GM18507 (cell line): ENCODE measurements around the gene ARHGEF4.

Experiments used
- DNase-seq: peaks from one replicate; pipeline ENCODE4 v3.0.0; 2011; ENCODE audit warnings: low read depth; ENCODE audit not compliant: insufficient read length; ENCODE audit errors: extremely low spot score
- FAIRE-seq: peaks from 2 replicates; lab custom pipeline; 2011; peaks lifted over from hg19 to GRCh38; lab: Jason Lieb, UNC

Gene ARHGEF4

GRCh38 chr2:131092458-131093005 lies 255.8 kb downstream of the ARHGEF4 start:
- DNase-seq (no peak), FAIRE-seq (peak; percentile 46)

- peak; percentile 89 for FAIRE-seq
- peak; percentile 88 for DNase-seq
These were observed 256.4 kb downstream of the ARHGEF4 start, which contains the start of gene FAM168B for GRCh38 chr2:131093006-131093695. Gene FAM168B (minus strand): TSS chr2:131093460. CDS start chr2:131082646, 10,814 bp downstream.

GRCh38 chr2:131093696-131094462 lies 257.2 kb downstream of the ARHGEF4 start:
- no peak for DNase-seq

GRCh38 chr2:131094463-131095281 lies 258.0 kb downstream of the ARHGEF4 start:
- FAIRE-seq (no peak), DNase-seq (no peak)

More at GRCh38 chr2:131093696-131094462, 257.2 kb downstream of the ARHGEF4 start:
- no peak for FAIRE-seq
